Ectodermal cell (in vitro differentiated cells): ENCODE results near the gene AP3D1. TPM values are rescaled to one million over a fixed set of nuclear protein-coding genes. Genes with fewer than 3 reads are reported as not detected.
"Not testable (repeated sequence)": the region's sequence is repeated elsewhere in the genome, so short reads cannot be mapped to it uniquely, and the experiment has no call there.

Experiments used
- H3K27ac ChIP-seq: 2 replicates; pipeline ENCODE4 v1.7.0; 2013; ENCODE audit warnings: mild to moderate bottlenecking, low read depth, low read length; ENCODE audit not compliant: insufficient read depth, poor library complexity, severe bottlenecking
- H3K27me3 ChIP-seq: 2 replicates; pipeline ENCODE4 v1.7.0; 2013; ENCODE audit warnings: mild to moderate bottlenecking, low read length; ENCODE audit not compliant: insufficient read depth, control insufficient read depth, poor library complexity, severe bottlenecking
- H3K36me3 ChIP-seq: one replicate; pipeline ENCODE4 v1.7.0; 2013; ENCODE audit warnings: low read length; ENCODE audit not compliant: control insufficient read depth, insufficient read depth
- H3K4me1 ChIP-seq: one replicate; pipeline ENCODE4 v1.7.0; 2013; ENCODE audit warnings: low read length; ENCODE audit not compliant: control insufficient read depth, insufficient read depth
- H3K4me3 ChIP-seq: 2 replicates; pipeline ENCODE4 v1.7.0; 2013; ENCODE audit warnings: low read depth, low read length, control low read depth; ENCODE audit not compliant: insufficient read depth
- H3K9me3 ChIP-seq: 2 replicates; pipeline ENCODE4 v1.7.0; 2013; ENCODE audit warnings: mild to moderate bottlenecking, low read length, moderate library complexity; ENCODE audit not compliant: control insufficient read depth
- WGBS, 2 experiments: methylation state at CpG; one replicate each; pipeline ENCODE4 v1.1.7; 2013; ENCODE audit warnings: missing lambda C conversion rate in 2 of 2; 5-methylcytosine and 5-hydroxymethylcytosine counted together
- polyA plus RNA-seq, 4 experiments: library from polyadenylated mRNA; stranded (reverse); fragments of 50-300 nt; gene quantifications; one replicate each; pipeline ENCODE4 v1.2.3, GENCODE V29; 2013

Gene AP3D1
- 169 TPM for polyA plus RNA-seq (2013, experiment 1 of 4)
- polyA plus RNA-seq (2013, experiment 2 of 4) = 160 TPM
- polyA plus RNA-seq (2013, experiment 3 of 4) = 107 TPM
- polyA plus RNA-seq (2013, experiment 4 of 4) = 117 TPM

DNA sequence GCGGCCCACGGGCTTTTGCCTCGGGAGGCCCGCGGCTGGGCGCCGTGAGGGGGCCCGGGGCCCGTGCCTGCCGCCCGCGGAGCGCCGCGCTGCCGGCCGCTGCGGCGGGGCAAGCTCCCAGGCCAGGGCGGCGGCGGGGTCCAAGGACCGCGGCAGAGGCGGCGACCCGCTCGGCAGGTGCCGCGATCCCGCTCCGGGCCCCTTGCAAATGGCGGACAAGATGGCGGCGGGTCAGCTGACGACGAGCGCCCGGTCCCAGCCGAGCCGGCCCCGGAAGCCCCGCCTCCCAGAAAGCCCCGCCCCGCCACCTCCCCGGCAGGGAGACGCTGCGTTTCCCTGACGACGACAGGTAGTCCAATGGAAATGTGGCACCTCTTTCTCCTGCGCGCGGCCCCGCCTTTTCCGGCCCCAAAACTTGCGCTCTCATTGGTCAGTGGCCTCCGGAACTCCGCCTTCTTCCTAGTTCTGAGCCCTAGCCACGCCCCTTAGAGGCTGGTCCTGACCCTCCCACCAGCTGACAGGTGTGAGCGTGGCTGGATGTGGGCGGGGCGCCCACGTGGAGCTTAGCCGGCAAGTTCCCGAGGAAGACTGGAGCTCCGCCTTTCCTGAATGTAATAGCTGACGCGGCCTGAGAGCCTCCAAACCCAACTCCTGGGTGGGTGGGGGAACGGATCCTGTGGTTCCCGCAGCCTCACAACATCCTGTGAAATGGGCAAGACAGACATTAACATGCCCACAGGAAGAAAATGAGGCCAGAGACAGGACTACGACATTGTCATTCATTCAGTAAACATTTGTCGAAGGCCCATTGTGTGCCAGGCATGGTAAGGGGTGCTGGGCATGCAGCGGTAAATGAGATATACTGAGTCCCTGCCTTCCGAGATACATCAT, at the start of gene AP3D1:
Gene AP3D1 (minus strand): TSS at position 228 of the 891 bp plus-strand sequence. CDS start 232 bp downstream, outside the sequence.
- Histone ChIP-seq H3K4me1 (peaks cover 15% of the 10 kb centered on the region), H3K27me3 (no peaks in the 10 kb centered on the region), H3K36me3 (no peaks in the 10 kb centered on the region), H3K27ac (no peak within 1 kb of the TSS), H3K9me3 (no peaks in the 10 kb centered on the region), H3K4me3 (peak within 1 kb of the TSS; percentile 97)
- 4% methylated on average over 74 of the region's 74 CpGs for WGBS, 2 experiments

DNA sequence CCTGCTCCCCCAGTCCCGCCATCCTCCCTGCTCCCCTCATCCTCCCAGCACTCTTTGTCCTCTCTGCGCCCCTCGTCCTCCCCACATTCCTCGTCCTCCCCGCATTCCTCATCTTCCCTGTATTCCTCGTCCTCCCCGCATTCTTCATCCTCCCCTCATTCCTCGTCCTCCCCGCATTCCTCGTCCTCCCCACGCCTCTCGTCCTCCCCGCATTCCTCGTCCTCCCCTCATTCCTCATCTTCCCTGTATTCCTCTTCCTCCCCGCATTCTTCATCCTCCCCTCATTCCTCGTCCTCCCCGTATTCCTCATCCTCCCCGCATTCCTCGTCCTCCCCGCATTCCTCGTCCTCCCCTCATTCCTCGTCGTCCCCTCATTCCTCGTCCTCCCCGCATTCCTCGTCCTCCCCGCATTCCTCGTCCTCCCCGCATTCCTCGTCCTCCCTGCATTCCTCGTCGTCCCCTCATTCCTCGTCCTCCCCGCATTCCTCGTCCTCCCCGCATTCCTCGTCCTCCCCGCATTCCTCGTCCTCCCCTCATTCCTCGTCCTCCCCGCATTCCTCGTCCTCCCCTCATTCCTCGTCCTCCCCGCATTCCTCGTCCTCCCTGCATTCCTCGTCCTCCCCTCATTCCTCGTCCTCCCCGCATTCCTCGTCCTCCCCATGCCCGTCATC, 49.4 kb upstream of the AP3D1 start:
- not testable (repeated sequence) for H3K4me3 ChIP-seq, H3K9me3 ChIP-seq, H3K4me1 ChIP-seq, H3K36me3 ChIP-seq, H3K27me3 ChIP-seq
- H3K27ac ChIP-seq = peak overlapping the region; percentile 87
- WGBS, 2 experiments = 95% methylated on average over 50 of the region's 50 CpGs

DNA sequence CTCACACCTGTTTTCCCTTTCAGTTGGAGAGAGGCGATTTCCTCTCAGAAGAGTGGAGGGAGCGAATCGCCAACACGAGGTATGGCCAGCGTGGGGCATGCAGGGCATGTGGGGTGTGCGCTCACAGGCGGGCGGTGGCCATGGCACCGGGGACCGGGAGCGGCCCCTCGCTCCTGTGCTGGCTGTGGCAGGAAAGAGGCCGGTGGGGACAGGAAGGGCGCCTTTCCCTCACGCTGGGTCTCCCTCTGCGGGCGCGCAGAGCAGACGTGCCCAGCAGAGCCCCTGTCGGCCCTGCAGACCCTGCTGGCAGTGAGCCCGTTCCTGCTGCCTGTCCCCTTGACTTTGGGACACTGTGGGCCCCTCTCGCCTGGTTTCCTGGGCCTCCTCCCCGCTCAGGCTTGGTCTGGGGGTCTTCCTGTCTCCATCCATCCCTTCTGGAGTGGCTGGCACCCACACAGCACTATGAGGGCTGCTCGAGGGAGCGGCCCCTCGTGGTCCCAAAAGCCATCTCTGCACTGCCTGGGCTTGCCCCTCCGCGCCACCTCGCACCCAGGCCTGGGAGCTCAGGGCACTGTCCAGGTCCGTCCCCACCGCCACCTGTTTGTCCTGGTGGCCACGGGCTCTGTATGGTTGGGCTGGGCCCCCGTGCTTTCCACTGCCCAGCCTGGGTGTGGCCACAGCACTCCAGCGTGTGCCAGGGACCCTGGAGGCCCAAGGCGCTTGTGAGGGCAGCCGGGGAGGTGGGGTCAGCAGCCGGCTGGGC, 48.7 kb upstream of the AP3D1 start:
- Histone ChIP-seq H3K27me3 (no peaks in the 10 kb centered on the region), H3K9me3 (no peaks in the 10 kb centered on the region), H3K4me3 (no peak overlapping the region), H3K4me1 (peaks cover 5% of the 10 kb centered on the region), H3K36me3 (peaks cover 6% of the 10 kb centered on the region), H3K27ac (peak overlapping the region; percentile 76)
- 96 to 97% methylated on average over 37 of the region's 37 CpGs for WGBS, 2 experiments

DNA sequence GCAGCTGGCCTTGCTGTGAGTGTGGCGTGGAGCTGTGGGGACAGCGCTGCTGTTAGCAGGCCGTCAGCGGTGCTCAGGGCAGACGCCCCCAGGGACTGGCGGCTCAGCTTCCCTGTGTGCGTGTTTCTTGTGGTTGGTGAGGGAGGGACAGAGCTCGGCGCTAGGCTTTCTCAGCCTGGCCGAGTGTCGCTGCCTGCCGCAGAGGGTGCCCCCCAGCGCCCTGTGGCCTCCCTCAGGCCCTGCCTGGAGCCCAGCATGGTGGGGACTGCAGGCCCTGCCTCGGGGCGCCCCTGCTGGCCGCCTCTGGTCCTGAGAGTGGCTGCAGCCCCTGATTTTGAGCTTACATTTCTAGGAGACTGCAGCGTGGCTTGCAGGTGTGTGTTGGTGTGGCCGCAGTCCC, 47.8 kb upstream of the AP3D1 start:
- Histone ChIP-seq H3K36me3 (peaks cover 6% of the 10 kb centered on the region), H3K9me3 (no peaks in the 10 kb centered on the region), H3K27ac (no peak overlapping the region), H3K4me1 (peaks cover 5% of the 10 kb centered on the region), H3K4me3 (no peak overlapping the region), H3K27me3 (no peaks in the 10 kb centered on the region)
- WGBS, 2 experiments = 77 to 81% methylated on average over 18 of the region's 18 CpGs

DNA sequence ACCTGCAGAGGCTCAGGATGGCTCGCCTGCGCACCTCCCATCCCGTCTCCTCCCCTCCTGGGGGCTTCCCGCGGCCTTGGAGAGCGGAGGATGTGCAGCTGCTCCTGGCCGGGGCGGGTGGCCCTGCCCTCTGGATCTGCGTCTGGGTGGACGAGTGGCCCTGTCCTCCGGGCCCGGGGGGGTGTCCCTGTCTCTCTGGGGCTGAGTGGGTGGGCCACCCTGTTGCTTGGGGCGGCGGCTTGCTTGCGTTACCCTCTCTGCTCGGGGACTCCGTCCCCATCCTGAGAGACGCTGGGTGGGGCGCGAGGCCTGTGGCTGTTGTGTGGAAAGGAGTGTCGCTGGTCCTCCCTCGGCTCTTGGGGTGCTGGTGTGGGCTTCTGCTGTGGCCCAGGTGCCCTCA, 47.0 kb upstream of the AP3D1 start:
- no peak overlapping the region for H3K27ac ChIP-seq
- no peaks in the 10 kb centered on the region for H3K27me3 ChIP-seq

DNA sequence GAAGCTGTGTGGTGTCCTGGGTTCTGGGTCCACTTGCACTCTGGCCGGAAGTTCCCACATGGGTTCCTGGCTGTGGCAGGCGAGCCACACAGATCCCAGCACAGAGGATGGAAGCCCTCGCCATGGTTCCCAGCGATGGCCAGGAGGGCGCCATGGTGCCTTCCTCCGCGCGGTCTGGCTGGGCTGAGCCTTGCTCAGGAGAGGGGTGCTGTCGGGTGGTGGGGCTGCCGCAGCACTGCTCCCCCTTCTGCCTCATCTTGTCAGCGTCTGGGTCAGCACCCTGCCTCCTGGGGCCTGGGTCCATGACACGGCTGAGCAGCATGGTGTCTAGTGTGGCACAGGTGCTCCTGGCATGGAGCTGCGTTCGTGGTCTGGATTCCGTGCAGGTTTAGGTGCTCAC, 45.9 kb upstream of the AP3D1 start:
- Histone ChIP-seq H3K27me3 (no peaks in the 10 kb centered on the region), H3K27ac (no peak overlapping the region), H3K9me3 (no peaks in the 10 kb centered on the region), H3K4me3 (no peak overlapping the region), H3K4me1 (peaks cover 5% of the 10 kb centered on the region), H3K36me3 (peaks cover 18% of the 10 kb centered on the region)
- 95 to 96% methylated on average over 15 of the region's 15 CpGs for WGBS, 2 experiments

More for the DNA sequence above, 47.0 kb upstream of the AP3D1 start:
- Histone ChIP-seq H3K9me3 (no peaks in the 10 kb centered on the region), H3K4me1 (peaks cover 5% of the 10 kb centered on the region), H3K36me3 (peaks cover 13% of the 10 kb centered on the region), H3K4me3 (no peak overlapping the region)
- whole genome bisulfite sequencing, 2 experiments = 96% methylated on average over 22 of the region's 22 CpGs

DNA sequence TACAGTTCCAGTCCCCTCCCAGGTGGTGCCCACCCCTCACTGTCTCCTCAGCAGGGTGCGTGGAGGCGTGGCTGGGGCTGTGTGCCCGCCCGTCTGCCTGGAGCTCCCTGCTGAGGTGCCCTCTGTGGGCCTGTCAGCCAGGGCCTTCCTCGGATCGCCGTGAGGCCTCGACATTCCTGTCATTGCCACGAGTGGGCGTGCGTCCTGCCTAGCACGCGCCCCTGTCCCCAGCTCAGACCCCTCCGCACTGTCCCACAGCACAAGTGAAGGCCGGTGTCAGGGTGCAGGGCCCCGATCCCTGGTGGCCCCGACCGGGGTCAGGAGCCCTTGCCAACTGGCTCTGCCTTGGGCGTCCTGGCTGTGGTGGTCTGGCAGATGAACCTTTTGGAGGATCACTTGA, 44.5 kb upstream of the AP3D1 start:
- Histone ChIP-seq H3K9me3 (no peaks in the 10 kb centered on the region), H3K4me1 (peaks cover 5% of the 10 kb centered on the region), H3K4me3 (no peak overlapping the region), H3K36me3 (peaks cover 23% of the 10 kb centered on the region), H3K27ac (no peak overlapping the region), H3K27me3 (no peaks in the 10 kb centered on the region)
- 94 to 95% methylated on average over 19 of the region's 19 CpGs for WGBS, 2 experiments

DNA sequence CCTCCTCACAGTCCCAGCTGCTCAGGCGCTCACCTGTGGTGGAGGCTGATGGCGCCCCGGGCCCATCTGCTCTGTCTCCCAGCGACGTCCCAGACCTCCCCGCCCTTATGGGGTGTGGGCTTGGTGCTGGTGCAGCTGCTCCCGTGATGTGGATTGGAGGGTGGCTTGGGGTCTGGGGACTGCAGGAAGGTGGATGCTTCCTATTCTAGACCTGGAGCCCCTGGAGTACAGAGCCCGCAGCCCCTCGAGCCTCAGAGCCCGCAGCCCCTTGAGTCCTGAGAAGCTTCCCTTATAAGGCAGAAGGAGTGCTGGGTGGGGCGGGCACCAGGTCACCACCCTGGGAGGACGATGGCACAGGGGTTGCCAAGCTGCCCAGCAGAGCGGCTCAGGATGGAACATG, 44.0 kb upstream of the AP3D1 start:
- Histone ChIP-seq H3K27me3 (no peaks in the 10 kb centered on the region), H3K27ac (no peak overlapping the region), H3K4me3 (no peak overlapping the region), H3K36me3 (peaks cover 24% of the 10 kb centered on the region), H3K4me1 (peaks cover 5% of the 10 kb centered on the region), H3K9me3 (no peaks in the 10 kb centered on the region)
- WGBS, 2 experiments = 94 to 96% methylated on average over 13 of the region's 13 CpGs

DNA sequence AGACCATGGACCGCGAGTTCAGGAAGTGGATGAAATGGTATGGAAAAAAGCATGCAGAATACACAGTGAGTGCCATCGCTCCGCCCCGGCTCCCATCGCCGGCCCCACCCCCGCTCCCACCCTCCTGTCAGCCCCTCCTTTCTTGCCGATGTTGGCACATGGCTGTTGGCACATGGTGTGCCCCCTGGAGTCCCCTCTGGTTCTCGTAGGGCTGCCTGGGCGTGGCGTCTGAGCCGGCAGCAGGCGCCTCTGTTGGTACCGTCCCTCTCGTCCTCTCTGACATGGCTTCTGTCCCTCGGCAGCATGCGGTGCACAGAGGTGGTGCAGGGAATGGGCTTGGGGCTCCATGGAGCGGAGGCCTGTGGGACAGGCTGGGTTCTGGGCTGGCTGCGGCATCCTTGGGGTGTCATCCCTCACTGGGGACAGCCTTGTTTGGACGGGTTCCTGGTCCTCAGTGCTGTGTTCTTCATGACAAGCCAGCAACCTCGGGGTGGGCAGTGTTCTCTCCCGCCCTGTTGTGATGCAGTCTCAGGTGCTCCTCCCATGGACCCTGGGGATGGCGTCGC, 43.2 kb upstream of the AP3D1 start:
- Histone ChIP-seq H3K36me3 (peaks cover 31% of the 10 kb centered on the region), H3K4me3 (no peak overlapping the region), H3K4me1 (peaks cover 5% of the 10 kb centered on the region), H3K27ac (no peak overlapping the region), H3K9me3 (no peaks in the 10 kb centered on the region), H3K27me3 (no peaks in the 10 kb centered on the region)
- 95 to 96% methylated on average over 25 of the region's 25 CpGs for whole genome bisulfite sequencing, 2 experiments
